Measurements from ENCODE around the gene ODAD4. TPM values are rescaled to one million over a fixed set of nuclear protein-coding genes. Genes with fewer than 3 reads are reported as not detected.
A peak's percentile ranks its signal among the peaks of the same experiment; 100 is the strongest.

The ODAD4 gene
- polyA plus RNA-seq, 1 experiment: 0.56 TPM

DNA sequence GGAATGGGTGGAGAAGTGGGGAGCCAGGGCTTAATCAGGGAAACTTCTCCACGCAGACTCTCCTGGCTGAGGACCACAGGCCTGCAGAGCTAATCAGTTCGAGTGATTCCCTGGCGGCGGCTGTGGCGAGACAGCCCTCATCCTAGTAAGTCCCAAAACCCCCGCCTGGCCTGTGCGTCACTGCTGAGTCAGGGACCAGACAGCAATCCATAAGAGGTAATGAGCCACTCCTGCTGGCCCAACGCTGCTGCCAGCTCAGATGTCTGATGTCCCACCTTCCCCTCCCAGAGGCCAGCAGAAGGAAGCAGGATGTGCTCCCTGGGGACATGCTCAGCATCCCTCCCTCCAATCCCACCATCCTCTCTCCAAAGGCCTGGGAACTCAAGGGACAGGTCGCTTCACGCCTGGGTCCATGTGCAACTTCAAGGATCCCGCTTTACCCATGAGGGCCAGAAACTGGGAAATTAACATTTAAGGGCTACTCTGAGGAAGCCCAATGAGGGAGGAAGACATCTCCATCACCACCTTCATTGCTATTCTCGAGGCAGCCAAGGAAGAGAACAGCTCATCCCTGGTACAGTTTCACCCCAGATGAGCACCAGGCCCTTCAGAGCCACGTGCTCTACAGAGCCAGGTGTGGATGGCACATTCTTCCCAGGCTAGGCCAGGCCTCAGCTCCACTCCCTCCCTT is 19.6 kb upstream of the ODAD4 start:
- ChIA-PET POLR2A (interaction anchor here (0.5 to 1.5 kb wide), 5 partner anchors 8 to 223 kb away, joined by 3 to 5 read pairs (median 4); partner anchors contain the start of genes ACLY and ODAD4), CTCF (no interaction called here)
- H3K9me3 ChIP-seq (ENCODE audit: control insufficient read depth, insufficient read depth, low read length): no peaks in the 10 kb centered on the region
- TF ChIP-seq, protein P1, sequence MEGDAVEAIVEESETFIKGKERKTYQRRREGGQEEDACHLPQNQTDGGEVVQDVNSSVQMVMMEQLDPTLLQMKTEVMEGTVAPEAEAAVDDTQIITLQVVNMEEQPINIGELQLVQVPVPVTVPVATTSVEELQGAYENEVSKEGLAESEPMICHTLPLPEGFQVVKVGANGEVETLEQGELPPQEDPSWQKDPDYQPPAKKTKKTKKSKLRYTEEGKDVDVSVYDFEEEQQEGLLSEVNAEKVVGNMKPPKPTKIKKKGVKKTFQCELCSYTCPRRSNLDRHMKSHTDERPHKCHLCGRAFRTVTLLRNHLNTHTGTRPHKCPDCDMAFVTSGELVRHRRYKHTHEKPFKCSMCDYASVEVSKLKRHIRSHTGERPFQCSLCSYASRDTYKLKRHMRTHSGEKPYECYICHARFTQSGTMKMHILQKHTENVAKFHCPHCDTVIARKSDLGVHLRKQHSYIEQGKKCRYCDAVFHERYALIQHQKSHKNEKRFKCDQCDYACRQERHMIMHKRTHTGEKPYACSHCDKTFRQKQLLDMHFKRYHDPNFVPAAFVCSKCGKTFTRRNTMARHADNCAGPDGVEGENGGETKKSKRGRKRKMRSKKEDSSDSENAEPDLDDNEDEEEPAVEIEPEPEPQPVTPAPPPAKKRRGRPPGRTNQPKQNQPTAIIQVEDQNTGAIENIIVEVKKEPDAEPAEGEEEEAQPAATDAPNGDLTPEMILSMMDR (IDR thresholded peaks at IDR 0.05; ENCODE audit: low read depth, low read length): no peak
- no peaks in the 10 kb centered on the region for H3K27me3 ChIP-seq (ENCODE audit: control insufficient read depth, insufficient read depth, low read length)
- peak; percentile 86 for DNase-seq (ENCODE audit: low read depth, low spot score)
- H3K4me3 ChIP-seq (ENCODE audit: low read depth, low read length): no peak overlapping the region
- H3K27ac ChIP-seq (ENCODE audit: low read depth, low read length): peak overlapping the region; percentile 86

DNA sequence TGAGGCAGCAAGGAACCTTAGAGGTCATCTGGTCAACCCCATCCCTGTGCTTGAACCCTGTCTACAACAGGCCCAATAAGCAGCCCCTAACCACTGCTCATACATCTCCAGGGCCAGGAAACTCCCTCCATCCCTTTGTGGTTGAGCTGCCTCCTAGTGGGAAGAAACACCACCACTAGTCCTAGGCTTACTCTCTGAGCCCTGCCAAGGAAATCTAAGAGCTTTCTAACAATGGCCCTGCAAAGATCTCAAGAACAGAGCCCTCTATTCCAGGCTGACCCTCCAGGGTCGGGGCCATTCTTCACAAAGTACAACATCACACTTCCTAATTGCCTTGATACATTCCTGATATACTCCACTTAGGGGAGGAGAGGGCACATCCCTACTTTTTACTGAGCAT is 17.5 kb upstream of the ODAD4 start:
- no peak overlapping the region for H3K27ac ChIP-seq (ENCODE audit: low read depth, low read length)
- ChIA-PET POLR2A (no interaction called here), CTCF (interaction anchor here (0.6 to 0.8 kb wide), 2 partner anchors 51 to 154 kb away, joined by 3 read pairs; no protein-coding TSS in a partner anchor)
- H3K27me3 ChIP-seq (ENCODE audit: control insufficient read depth, insufficient read depth, low read length): no peaks in the 10 kb centered on the region
- no peaks in the 10 kb centered on the region for H3K9me3 ChIP-seq (ENCODE audit: control insufficient read depth, insufficient read depth, low read length)
- TF ChIP-seq, protein P1 (IDR thresholded peaks at IDR 0.05; ENCODE audit: low read depth, low read length): peak; percentile 29; the same call in 1 of the 2 replicates
- H3K4me3 ChIP-seq (ENCODE audit: low read depth, low read length): no peak overlapping the region
- DNase-seq (ENCODE audit: low read depth, low spot score): no peak

DNA sequence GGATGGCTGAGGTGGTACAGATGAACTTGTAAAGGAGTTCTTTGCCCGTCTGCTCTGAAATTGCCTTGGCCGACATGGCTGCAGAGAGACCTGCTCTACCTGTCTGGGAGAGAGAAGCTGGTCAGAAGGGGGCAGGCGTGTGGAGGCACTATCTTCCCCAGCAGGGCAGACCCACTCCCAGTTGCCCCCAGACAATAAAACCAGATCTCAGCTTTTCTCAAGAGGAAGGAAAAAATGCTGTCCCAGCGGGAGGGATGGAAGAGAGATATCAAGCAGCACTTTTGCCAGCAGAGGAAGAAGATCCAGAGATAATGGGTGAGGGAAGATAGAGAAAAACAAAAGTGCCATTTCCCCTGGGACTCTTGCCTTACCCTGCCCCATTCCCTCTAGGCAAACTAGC is 16.6 kb upstream of the ODAD4 start:
- H3K27ac ChIP-seq (ENCODE audit: low read depth, low read length): peak overlapping the region; percentile 31
- TF ChIP-seq, protein P1 (IDR thresholded peaks at IDR 0.05; ENCODE audit: low read depth, low read length): no peak
- H3K27me3 ChIP-seq (ENCODE audit: control insufficient read depth, insufficient read depth, low read length): no peaks in the 10 kb centered on the region
- no peak overlapping the region for H3K4me3 ChIP-seq (ENCODE audit: low read depth, low read length)
- no peaks in the 10 kb centered on the region; the same call in 1 of the 2 replicates for H3K9me3 ChIP-seq (ENCODE audit: control insufficient read depth, insufficient read depth, low read length)
- no peak for DNase-seq (ENCODE audit: low read depth, low spot score)
- CTCF ChIA-PET: interaction anchor here (1.3 kb wide), 1 partner anchor 218 kb away, joined by 3 read pairs; no protein-coding TSS in a partner anchor
- POLR2A ChIA-PET: no interaction called here

DNA sequence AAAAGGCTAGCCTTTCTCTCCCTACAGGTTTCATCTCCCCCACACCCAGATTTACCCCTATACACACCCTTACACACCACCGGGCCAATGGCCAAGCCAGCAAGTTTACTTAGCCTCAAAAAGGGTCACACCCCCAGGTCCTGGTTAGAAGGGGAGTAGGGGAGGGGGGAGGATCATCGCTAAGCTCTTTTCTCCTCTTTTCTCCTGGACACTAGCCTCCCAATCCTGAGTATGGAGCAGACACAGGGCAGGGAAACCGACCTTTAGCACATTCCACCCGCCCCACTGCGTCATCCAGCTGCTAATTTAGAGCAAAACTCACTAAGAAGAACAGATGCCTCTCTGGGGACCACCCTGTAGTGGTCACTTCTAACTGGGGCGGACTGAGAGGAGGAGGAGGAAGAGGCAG is 16.1 kb upstream of the ODAD4 start:
- H3K27ac ChIP-seq (ENCODE audit: low read depth, low read length): peak overlapping the region; percentile 11
- ChIA-PET POLR2A (no interaction called here), CTCF (interaction anchor here (1.3 kb wide), 1 partner anchor 218 kb away, joined by 3 read pairs; no protein-coding TSS in a partner anchor)
- TF ChIP-seq, protein P1 (IDR thresholded peaks at IDR 0.05; ENCODE audit: low read depth, low read length): no peak
- H3K4me3 ChIP-seq (ENCODE audit: low read depth, low read length): no peak overlapping the region
- no peak for DNase-seq (ENCODE audit: low read depth, low spot score)
- no peaks in the 10 kb centered on the region; the same call in 1 of the 2 replicates for H3K9me3 ChIP-seq (ENCODE audit: control insufficient read depth, insufficient read depth, low read length)
- H3K27me3 ChIP-seq (ENCODE audit: control insufficient read depth, insufficient read depth, low read length): no peaks in the 10 kb centered on the region

DNA sequence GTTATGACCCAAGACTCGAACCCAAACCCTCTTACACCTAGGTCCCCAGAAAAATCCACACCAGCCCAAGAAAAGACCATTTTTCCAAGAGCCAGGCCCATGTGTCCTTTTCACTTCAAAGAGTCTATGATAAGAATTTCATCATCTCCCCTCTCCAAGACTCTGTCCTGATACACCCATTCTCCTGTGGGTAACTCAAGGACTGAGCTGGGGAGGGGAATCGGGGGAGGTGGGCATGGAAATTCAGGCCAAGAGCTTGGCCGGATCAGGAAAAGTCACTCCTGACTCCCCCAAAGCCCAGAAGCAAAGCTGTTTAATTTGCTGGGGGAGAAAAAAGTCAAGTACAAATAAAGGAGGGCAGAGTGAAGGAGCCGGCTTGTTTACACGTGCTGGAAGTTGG is 15.4 kb upstream of the ODAD4 start:
- Histone ChIP-seq H3K27ac (ENCODE audit: low read depth, low read length) (peak overlapping the region; percentile 21), H3K4me3 (ENCODE audit: low read depth, low read length) (no peak overlapping the region), H3K9me3 (ENCODE audit: control insufficient read depth, insufficient read depth, low read length) (no peaks in the 10 kb centered on the region; the same call in 1 of the 2 replicates), H3K27me3 (ENCODE audit: control insufficient read depth, insufficient read depth, low read length) (no peaks in the 10 kb centered on the region)
- TF ChIP-seq, protein P1 (IDR thresholded peaks at IDR 0.05; ENCODE audit: low read depth, low read length): no peak
- DNase-seq (ENCODE audit: low read depth, low spot score): no peak
- CTCF ChIA-PET: interaction anchor here (1.3 kb wide), 1 partner anchor 219 kb away, joined by 3 read pairs; no protein-coding TSS in a partner anchor
- POLR2A ChIA-PET: no interaction called here

Data from AG04450 (cell line).